ENCODE data around the gene NHEJ1.

DNA sequence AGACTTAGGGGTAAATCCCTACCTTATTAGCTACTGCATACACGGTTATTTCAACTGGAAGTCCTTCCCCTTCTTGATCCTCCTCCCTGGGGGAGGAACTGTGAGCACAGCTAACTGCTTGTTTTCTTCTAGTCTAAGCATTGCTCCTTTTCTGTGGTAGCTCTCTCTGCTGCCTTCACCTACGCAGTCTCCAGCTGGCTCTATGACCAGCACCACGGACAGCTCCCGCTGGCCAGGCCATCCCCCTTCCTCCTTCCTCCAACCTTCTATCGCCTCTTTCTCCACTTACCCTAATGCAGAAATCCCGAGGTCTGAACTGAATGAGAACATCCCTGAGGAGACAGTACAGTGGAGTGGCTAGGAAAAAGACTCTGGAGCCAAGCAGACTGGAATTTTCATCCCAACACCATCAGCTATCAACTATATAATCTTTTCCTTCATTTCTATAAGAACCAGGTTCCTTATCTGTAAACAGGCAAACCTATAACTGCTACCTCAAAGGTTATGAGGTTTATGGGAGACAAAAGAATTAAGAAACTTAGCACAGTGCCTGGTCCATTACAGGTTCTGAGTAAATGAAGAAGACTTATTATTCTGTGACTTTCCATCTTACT, 114.6 kb downstream of the NHEJ1 start:
- TF ChIP-seq SIN3A (IDR thresholded peaks at IDR 0.05; ENCODE audit: borderline replicate concordance, insufficient read depth, low read length) (no peak), POLR2AphosphoS5 (IDR thresholded peaks at IDR 0.05; ENCODE audit: low read depth, low read length) (no peak)
